A204.1 (cell line): ENCODE measurements around the gene MRPL21.

Experiments
- FAIRE-seq: peaks from 2 replicates; lab custom pipeline; 2012; peaks lifted over from hg19 to GRCh38; lab: Jason Lieb, UNC

MRPL21 gene

DNA sequence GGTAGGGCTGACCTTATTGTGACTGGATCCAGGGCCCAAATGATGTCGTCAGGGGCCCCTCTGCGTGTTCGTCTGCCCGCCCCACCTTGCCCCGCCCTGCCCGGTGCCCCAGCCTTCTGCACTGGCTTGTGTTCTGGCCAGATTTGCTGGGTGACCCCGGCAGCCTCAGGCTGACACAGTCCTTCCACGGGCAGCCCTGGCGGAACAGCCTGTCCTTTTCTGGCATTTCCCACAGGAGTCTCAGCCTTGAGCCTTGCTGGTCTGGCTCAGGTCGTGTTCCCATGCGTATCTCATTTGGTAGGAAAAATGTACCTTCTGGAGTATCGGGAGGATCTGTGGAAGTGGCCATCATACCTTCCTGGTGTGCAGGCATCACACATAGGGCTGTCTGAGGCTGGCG lies 31.0 kb upstream of the MRPL21 start:
- no peak for FAIRE-seq

- no peak for FAIRE-seq
Observed at GRCh38 chr11:68934321-68934645, 30.7 kb upstream of the MRPL21 start.

DNA sequence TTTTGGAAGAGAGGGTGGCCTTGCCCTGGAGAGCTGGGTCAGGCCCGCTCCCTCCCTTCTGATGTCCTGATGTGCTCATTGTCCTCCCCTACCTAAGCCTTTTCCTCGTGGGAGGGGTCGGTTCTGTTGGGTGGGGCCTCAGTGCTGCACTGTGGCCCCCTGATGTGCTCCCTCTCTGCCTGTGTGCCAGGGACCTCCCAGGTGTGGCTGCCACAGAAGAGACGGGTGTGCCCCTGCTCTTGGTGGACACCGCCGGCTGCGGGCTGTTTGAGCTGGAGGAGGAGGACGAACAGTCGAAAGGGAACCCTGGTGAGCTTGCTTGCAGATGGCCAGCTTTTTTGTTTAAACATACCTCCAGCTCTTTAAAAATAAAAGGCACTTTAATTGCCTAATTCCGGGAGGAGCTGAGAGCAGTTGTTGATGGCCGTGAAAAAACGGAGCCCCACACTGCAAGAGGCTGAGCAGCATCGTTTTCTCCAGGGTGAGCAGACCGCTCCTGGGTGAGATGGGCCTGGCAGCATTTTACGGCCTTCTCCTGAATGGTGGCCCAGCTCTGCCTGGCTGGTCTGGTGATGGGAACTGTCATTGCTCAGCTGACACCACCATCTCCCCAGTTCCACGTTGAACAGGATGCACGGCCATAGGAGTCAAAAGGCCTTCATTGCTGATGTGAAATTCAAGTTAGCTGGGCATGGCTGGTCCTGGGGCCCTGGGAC lies 30.1 kb upstream of the MRPL21 start:
- FAIRE-seq: no peak

- FAIRE-seq: no peak
Observed at GRCh38 chr11:68932933-68933577, 29.4 kb upstream of the MRPL21 start.

- no peak for FAIRE-seq
Observed at GRCh38 chr11:68932358-68932757, 28.7 kb upstream of the MRPL21 start.

DNA sequence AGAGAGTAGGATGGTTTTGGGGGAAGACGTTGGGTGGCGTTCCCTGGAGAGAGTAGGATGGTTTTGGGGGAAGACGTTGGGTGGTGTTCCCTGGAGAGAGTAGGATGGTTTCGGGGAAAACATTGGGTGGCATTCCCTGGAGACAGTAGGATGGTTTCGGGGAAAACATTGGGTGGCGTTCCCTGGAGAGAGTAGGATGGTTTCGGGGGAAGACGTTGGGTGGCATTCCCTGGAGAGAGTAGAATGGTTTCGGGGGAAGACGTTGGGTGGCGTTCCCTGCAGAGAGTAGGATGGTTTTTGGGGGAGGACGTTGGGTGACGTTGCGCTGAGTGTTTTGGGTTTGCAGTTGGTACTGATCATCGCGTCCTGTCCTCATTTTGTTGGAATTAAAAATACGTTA lies 28.3 kb upstream of the MRPL21 start:
- FAIRE-seq: no peak

DNA sequence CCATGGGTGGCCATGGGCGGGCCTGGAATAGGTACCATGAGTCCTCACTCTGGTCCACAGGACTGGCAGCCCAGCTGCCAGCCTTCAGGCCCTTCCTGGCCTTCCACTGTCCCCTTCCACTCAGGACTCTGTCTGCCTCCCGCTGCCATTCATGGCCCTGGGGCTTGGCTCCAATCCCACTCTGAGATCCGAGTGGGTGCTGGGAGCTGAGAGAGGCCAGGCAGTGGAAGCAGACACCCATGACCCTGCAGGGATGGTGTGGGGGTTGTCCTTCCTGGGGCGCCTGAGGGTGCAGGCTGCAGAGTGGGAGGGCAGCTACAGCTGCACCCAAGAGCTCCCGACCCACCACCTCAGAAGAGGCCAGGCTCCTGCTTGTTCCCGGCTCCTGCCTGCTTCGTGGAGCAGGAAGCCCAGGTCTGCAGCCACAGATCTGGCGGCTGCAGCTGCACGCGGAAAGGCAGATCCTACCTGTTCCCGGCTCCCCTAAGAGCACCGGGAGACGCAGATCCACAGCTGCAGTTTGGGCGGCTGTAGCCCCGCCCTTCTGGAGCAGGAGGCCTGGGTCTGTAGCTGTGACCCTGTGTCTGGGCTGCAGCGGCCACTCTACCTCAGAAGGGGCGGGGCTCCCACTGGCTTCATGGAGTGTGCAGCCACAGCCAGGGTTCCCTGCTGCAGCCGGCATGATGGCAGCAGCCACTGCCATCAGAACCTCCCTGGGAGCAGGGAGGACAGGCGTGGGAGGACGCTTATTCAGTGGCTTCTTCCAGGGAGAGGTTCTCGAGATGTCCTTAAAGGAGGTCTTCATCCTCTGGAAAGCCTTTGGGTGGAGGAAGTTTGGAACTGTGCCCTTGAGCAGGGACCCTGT lies 27.6 kb upstream of the MRPL21 start:
- FAIRE-seq: no peak

DNA sequence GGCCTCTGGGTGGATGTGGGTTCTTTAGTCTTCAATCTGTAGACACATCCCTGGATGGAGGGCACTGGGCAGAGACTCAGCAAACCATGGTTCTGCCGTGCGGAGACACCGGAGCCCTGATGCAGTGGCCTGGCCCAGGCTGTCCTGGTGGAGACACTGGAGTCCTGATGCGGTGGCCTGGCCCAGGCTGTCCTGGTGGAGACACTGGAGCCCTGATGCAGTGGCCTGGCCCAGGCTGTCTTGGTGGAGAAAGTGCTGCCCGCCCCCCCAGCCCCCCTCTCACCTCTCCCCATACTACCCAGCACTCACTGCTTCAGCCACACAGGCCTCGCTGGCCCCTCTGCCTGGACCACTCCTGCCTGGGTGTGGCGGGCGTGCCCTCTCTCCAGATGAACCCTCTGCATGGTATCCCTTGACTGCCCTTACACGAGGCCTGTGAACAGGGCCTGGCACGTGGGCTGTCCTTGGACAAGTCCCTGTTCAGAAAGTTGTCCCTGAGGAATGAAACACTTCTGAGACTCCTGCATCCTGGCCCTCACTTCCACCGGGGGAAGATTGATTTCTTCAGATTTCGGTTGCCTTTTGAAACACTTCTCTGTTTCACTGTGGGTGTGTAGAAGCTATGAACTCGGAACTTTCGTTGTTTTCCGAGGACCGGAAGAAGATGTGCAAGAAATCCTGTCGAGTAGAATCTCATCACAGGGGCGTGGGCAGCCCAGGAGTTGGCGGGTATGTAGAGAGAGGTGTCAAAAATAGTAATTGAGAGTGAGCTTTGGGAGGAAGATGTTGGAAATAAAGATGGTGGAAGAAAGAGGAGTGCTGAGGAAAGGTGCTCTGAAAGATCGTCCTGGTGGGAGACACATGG lies 26.3 kb upstream of the MRPL21 start:
- no peak for FAIRE-seq

- FAIRE-seq: no peak
Observed at GRCh38 chr11:68929135-68929534, 25.5 kb upstream of the MRPL21 start.

GRCh38 chr11:68928136-68928880 lies 24.7 kb upstream of the MRPL21 start:
- no peak for FAIRE-seq

DNA sequence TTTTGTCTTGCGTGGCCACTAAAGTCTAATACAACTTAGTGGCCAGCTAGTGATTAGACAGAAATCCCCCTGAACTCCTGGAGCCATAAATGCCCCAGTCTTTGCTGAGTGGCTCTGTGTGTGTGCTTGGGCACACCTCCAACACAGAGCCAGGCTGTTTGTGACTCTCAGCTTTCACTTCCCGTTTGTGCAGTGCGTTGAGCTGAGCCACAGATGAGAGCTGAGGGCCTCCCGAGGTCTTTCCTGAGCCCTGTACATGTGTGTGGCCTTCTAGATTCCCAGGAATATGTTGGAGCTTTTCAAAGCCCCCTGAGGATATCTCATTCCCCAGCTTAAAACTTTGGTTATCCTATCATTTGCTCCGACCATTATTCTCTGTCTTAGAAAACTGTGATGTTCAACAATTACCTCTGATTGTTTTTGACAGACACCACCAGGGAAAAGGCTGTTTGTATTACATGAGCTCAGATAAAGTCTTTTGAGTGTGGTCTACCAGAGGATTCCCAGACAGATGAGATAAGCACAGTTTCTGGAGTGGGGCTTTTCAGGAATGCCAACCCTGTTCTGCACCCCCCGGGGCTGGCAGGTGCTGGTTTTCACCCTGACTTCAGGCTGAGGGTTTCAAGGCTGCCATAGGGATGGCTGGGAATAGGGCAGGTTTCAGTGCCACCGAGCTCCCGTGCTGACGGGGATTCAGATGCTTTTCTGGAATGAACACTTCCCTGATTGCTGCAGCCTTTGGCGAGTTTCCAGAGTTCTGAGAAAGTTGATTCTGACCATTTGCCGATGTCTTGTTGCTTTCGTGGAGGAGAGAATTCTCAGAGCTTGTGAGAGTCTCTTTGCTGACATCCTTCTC lies 23.9 kb upstream of the MRPL21 start:
- FAIRE-seq: no peak

DNA sequence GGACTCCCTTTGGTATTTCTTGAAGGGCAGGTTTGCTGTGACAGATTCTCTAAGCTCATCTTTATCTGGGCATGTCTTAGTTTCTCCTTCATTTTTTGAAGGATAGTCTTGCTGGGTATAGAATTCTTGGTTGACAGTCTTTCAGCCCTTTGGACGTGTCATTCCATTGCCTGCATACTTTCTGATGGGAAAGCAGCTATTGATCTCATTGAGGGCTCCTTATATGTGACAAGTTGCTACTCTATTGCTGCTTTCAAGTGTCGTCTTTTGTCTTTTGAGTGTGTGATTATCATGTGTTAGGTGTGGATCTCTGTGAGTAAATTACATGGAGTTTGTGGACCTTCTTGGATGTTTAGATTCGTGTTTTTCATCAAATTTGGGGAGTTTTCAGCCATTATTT lies 22.0 kb upstream of the MRPL21 start:
- FAIRE-seq: no peak

DNA sequence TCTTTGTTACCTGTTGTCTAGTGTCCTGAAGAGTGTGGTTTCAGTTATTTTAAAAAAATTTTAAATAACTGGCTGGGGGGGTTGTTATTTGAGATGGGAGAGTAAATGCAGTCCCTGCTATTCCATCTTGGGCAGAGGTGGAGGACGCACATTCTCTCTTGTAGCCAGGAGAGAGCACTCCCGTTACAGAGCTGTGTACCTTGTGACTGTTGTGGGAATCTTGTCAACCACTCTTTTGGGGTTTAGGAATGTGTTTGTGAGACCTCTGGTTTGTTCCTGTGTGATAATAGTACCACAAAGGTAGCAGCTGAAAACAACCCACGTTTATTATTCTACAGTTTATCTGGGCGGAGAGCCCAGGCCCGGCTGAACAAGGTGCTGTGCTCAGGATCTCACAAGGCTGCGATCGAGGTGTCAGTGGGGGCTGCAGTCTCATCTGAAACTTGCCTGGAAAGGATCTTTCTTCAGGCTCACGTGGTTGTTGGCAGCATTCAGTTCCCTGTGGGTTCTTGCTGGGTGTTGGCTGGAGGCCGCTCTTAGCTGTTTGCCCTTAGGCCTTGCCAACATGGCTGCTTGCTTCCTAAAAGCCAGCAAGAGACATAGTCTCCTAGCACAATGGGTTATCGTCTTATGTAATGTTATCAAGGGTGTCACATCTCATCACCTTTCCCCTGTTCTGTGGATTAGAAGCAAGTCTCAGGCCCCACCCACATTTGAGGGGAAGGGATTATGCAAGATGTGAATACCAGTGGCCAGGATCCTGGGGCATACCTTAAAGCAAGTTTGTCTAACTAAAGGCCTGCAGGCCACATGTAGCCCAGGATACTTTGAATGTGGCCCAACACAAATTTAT lies 20.7 kb upstream of the MRPL21 start:
- no peak for FAIRE-seq

DNA sequence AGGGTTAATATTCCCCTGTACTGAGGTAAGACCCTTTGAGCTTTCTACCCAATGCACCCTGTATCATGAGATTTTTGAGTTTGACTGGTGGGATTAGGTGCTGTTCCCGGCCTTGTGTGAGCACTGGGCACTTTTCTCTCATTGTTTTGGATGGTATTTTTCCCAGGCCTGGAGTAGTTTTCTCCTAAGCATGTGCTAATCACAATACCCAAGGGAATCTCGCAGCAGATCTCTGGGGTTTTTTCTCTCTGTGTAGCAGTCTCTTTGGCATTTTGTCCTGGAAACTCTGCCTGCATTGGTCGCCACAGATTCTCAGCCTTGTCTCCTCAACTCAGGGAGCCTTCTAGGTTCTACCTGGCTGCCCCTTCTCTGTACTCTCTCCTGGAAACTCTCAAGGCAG lies 20.0 kb upstream of the MRPL21 start:
- FAIRE-seq: no peak

GRCh38 chr11:68916439-68916838 lies 12.8 kb upstream of the MRPL21 start:
- FAIRE-seq: no peak

DNA sequence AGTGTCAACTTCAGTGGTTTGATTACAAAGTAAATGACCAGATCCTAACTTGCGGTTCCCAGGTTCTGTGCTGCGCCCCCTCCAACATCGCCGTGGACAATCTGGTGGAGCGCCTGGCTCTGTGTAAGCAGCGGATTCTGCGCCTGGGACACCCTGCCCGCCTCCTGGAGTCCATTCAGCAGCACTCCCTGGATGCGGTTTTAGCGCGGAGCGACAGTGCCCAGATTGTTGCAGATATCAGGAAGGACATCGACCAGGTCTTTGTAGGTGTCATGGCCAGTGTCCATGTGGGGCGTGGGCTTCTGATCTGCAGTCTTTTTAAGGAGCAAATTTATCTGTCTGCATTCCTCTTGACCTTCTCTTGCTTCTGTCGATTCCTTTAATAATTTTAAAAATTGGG lies 11.1 kb upstream of the MRPL21 start:
- no peak for FAIRE-seq

DNA sequence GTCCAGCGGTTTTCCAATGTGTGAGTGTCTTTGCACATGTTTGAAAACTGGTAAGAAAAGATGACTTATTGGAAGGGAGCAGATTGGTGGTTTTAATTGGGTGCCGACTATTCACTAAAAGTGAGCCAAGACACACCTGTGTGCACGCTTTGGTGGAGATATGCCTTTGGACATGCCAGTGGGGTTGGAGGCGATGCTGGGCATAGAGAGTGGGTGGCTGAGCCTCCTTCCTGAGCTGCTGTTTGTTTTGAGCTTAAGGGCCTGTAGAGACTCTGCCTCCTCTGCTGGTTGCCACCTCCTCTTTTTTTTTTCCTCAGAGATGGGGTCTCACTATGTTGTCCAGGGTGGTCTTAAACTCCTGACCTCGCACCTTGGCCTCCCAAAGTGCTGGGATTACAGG lies 9.6 kb upstream of the MRPL21 start:
- FAIRE-seq: no peak

DNA sequence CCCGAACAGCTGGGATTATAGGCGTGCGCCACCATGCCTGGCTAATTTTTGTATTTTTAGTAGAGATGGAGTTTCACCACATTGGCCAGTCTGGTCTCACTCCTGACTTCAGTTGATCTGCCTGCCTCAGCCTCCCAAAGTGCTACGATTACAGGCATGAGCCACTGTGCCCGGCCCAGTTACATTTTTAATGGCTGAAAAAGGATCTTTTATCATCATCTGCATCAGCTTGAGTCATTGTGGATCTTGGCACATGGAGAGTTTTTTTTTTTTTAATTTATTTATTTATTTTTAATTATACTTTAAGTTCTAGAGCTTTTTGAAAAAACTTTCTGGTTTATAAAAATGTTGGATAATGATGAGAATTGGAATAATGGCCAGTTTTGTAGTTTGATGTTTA lies 8.6 kb upstream of the MRPL21 start:
- FAIRE-seq: no peak

- FAIRE-seq: no peak
Observed at GRCh38 chr11:68911731-68912130, 8.1 kb upstream of the MRPL21 start.

GRCh38 chr11:68910965-68911364 lies 7.3 kb upstream of the MRPL21 start:
- no peak for FAIRE-seq
